K562 (cell line): ENCODE data around the gene FMN1. TPM values are rescaled to one million over a fixed set of nuclear protein-coding genes. Genes with fewer than 3 reads are reported as not detected.

Experiments
- ADNP ChIP-seq: fragments of 200-800 bp; sonication (Bioruptor generic); IDR thresholded peaks from 2 replicates; pipeline ENCODE4 v1.6.1; 2016; ENCODE audit warnings: missing genetic modification characterization, missing compliant biosample characterization
- GABPB1 ChIP-seq: sonication (generic); formaldehyde crosslinking; IDR thresholded peaks from 2 replicates; pipeline ENCODE4 v1.8.0; 2022; ENCODE audit warnings: mild to moderate bottlenecking, missing genetic modification reagents
- RAD21 ChIP-seq, 2 experiments: fragments of 250-450 bp in 1 of 2; fragments of 450-650 bp in 1 of 2; sonication (Bioruptor Pico) in 1 of 2; formaldehyde crosslinking in 1 of 2; IDR thresholded peaks in 1 of 2; conservative IDR thresholded peaks in 1 of 2; 2 replicates each; pipeline versions ENCODE4 v1.4.0 to v1.8.0; 2020 to 2022; ENCODE audit warnings: mild to moderate bottlenecking in 2 of 2, moderate library complexity in 1 of 2
- SMC3 ChIP-seq: conservative IDR thresholded peaks from 2 replicates; pipeline ENCODE4 v1.6.1; 2011; ENCODE audit warnings: low read depth, low read length, improper control_type of control experiment; ENCODE audit not compliant: insufficient read depth
- TCF3 ChIP-seq: sonication (generic); formaldehyde crosslinking; IDR thresholded peaks from 2 replicates; pipeline ENCODE4 v1.4.0; 2020; ENCODE audit warnings: mild to moderate bottlenecking, missing genetic modification reagents
- TFE3 ChIP-seq: fragments of 450-650 bp; formaldehyde crosslinking; IDR thresholded peaks from 2 replicates; pipeline ENCODE4 v1.4.0; 2020; ENCODE audit warnings: mild to moderate bottlenecking, mixed read lengths
- ZBTB11 ChIP-seq, 3 experiments: fragments of 200-800 bp in 1 of 3; fragments of 250-450 bp in 1 of 3; fragments of 450-650 bp in 1 of 3; sonication (Bioruptor Pico) in 1 of 3; sonication (Bioruptor generic) in 1 of 3; formaldehyde crosslinking in 1 of 3; IDR thresholded peaks; 2 replicates each; pipeline versions ENCODE4 v1.6.1 to v1.8.0; 2016 to 2022; ENCODE audit warnings: mild to moderate bottlenecking in 2 of 3, missing genetic modification characterization in 2 of 3, missing compliant biosample characterization in 1 of 3, moderate library complexity in 1 of 3
- ZFP91 ChIP-seq: sonication (generic); formaldehyde crosslinking; IDR thresholded peaks from 2 replicates; pipeline ENCODE4 v1.8.0; 2022; ENCODE audit warnings: mild to moderate bottlenecking, missing genetic modification reagents
- ZNF395 ChIP-seq: fragments of 200-800 bp; sonication (Bioruptor generic); IDR thresholded peaks from 2 replicates; pipeline ENCODE4 v1.6.1; 2017; ENCODE audit warnings: missing genetic modification characterization, missing compliant biosample characterization
- polyA plus RNA-seq, 8 experiments: library from polyadenylated mRNA; depleted of rRNA in 4 of 8; stranded (reverse) in 5 of 8; unstranded in 3 of 8; fragments of >200 nt; fragmentation: Nextera tagmentation in 2 of 8; fragmentation: Illumina TruSeq in 1 of 8; extraction: Ambion mirVana in 2 of 8; extraction: Trizol in 1 of 8; gene quantifications; 2 replicates each; pipeline versions ENCODE4 v1.2.1 to v1.2.3, GENCODE V29; 2011 to 2014; ENCODE audit warnings: inconsistent platforms in 1 of 8, missing spikeins in 1 of 8
- total RNA-seq, 7 experiments: library from RNA; depleted of rRNA in 6 of 7; stranded (reverse); fragments of >200 nt in 6 of 7; fragmentation: Illumina TruSeq in 2 of 7; extraction: Trizol in 2 of 7; gene quantifications; 2 replicates each; pipeline versions ENCODE4 v1.2.1 to v1.2.3, GENCODE V29; 2011 to 2021; ENCODE audit warnings: low replicate concordance in 1 of 7

Gene FMN1
- total and polyA plus RNA-seq, 9 of the 15 experiments (the other 6 are each of a cell fraction or from before 2014, with no cell fraction given), result 0.03 to 0.07 (median 0.04) TPM; not detected in 6

GRCh38 chr15:33132722-33133345 is 61.7 kb downstream of the FMN1 start (continued):
- no peak for TF ChIP-seq ZFP91 (CRISPR knock-in tag)
- peak; percentile 45 to 66 for TF ChIP-seq RAD21 (CRISPR knock-in tag; conservative IDR thresholded peaks at IDR 0.05 in 1 of 2, IDR thresholded peaks at IDR 0.05 in 1 of 2)
- no peak for TF ChIP-seq ZBTB11 (CRISPR knock-in tag; IDR thresholded peaks at IDR 0.05)
- no peak for TF ChIP-seq TFE3 (CRISPR knock-in tag)
- TF ChIP-seq ZNF395, result no peak
- 0 out of 2 replicates have a peak, but pooled peaks have one; percentile 17 for TF ChIP-seq SMC3
- TF ChIP-seq GABPB1 (CRISPR knock-in tag), result no peak
- no peak for TF ChIP-seq TCF3 (CRISPR knock-in tag)
- TF ChIP-seq ADNP (tag), result no peak
